Cardiac fibroblast (primary cell): ENCODE data around the gene ATP2C2.

Experiments
- DNase-seq, 2 donors: peaks; one replicate each; pipeline versions ENCODE4 v3.0.0 to v3.0.0-alpha.2; 2010; ENCODE audit warnings: low read depth in 2 of 2
- H3K4me3 ChIP-seq, 2 donors: replicated peaks in 1 of 2; 1 replicate in 1 of 2; 2 replicates in 1 of 2; pipeline ENCODE4 v1.5.1; 2011; ENCODE audit warnings: low read depth in 2 of 2, low read length in 2 of 2, mild to moderate bottlenecking in 2 of 2, moderate library complexity in 1 of 2
- CTCF ChIP-seq: IDR thresholded peaks from one replicate; pipeline ENCODE4 v1.5.1; 2011; ENCODE audit warnings: low read depth, mild to moderate bottlenecking, low read length, inconsistent platforms

Gene ATP2C2

DNA sequence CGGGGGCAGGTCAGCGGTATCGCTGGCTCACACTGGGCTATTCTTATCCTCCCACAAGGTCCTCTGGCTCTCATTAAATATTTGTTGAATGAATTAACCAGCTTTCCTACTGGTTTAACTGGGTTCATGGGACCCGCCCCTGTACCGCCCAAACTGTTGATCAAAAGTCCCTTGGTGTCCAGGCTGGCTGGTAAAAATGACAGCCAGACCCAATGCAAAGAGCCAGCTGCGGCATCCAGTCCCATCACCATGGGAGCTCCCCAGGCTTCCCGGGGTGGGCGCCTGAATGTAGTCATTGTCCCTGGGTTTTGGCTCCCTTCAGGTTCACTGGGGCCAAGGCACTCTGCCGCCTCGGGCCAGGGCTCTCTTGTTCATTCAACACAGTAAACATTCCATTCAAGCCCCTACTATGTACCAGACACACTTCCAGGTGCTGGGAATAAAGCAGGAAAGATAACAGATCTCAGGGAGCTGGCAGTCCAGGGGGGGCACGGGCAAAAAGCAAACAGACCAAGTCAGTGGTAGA, 11.7 kb upstream of the ATP2C2 start:
- DNase-seq: no peak
- no peak overlapping the region for H3K4me3 ChIP-seq
- no peak for TF ChIP-seq CTCF

DNA sequence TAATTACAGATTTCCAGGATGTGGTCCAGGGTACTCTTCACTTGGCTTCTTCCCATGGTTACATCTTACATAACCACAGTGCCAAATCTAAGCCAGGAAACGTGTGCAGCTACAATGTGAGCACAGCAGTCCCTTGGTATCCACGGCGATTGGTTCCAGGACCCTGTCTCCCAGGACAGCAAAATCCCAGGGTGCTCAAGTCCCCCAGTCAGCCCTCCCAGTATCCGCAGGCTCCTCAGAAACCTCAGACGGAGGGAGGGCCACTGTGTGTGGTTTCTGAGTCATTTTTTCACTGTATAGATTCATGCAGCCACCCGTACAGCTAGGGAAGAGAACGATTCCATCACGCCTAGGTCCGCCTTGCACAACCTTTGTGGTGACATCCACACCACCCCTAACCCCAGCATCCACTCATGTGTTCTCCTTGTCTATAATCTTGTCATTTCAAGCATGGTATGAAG, 11.1 kb upstream of the ATP2C2 start:
- peak in 1 of 2 donors; percentile 41 for DNase-seq
- TF ChIP-seq CTCF: no peak
- no peak overlapping the region for H3K4me3 ChIP-seq

- TF ChIP-seq CTCF: no peak
- H3K4me3 ChIP-seq: no peak overlapping the region
- no peak for DNase-seq
These were observed 9.6 kb upstream of the ATP2C2 start for GRCh38 chr16:84358601-84359295.

DNA sequence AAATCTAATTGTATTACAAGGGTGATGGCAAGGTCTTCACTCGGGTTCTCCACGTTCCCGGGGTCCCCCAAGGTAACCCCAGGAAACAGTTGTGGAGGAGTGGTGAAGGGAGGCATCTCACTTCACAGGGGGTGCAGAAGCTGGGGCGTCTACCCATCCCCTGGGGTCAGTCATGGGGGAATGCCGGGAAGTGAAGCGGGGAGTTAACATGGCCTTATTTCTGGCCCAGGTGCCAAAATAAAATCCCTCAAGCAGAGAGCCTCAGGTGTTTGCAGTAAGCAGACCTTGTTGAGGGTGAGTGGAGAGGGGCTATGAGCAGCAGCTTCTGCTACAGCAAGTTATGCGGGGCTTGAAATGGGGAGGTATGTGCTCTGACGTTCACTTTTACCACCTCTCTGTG, 9.0 kb upstream of the ATP2C2 start:
- H3K4me3 ChIP-seq: no peak overlapping the region
- DNase-seq: no peak
- TF ChIP-seq CTCF: no peak

- no peak for TF ChIP-seq CTCF
- no peak for DNase-seq
- no peak overlapping the region for H3K4me3 ChIP-seq
These were observed 8.2 kb upstream of the ATP2C2 start for GRCh38 chr16:84360170-84360569.

GRCh38 chr16:84360748-84361147, 7.6 kb upstream of the ATP2C2 start:
- no peak for TF ChIP-seq CTCF
- no peak for DNase-seq
- no peak overlapping the region for H3K4me3 ChIP-seq
